GM19452 (cell line): ENCODE measurements around the gene PLEK.
"Not testable (repeated sequence)": the region's sequence is repeated elsewhere in the genome, so short reads cannot be mapped to it uniquely, and the experiment has no call there.

ENCODE experiments used
- ATAC-seq: cut with Tn5 transposase; IDR thresholded peaks from one replicate; pipeline ENCODE4 v1.9.1; 2021; ENCODE audit not compliant: unreplicated experiment

Gene PLEK

GRCh38 chr2:68384485-68385107 lies 19.5 kb downstream of the PLEK start:
- no peak for ATAC-seq

- ATAC-seq, result peak; percentile 65
Observed at GRCh38 chr2:68385220-68385906, 20.3 kb downstream of the PLEK start.

GRCh38 chr2:68385907-68386287 lies 20.8 kb downstream of the PLEK start:
- ATAC-seq, result no peak

GRCh38 chr2:68386365-68386764 lies 21.3 kb downstream of the PLEK start:
- ATAC-seq, result no peak

GRCh38 chr2:68387408-68388350 lies 22.6 kb downstream of the PLEK start:
- peak; percentile 28 for ATAC-seq

- no peak for ATAC-seq
Observed at GRCh38 chr2:68388358-68388757, 23.3 kb downstream of the PLEK start.

- ATAC-seq, result peak; percentile 29
Observed at GRCh38 chr2:68388772-68389171, 23.7 kb downstream of the PLEK start.

GRCh38 chr2:68390114-68390513 lies 25.0 kb downstream of the PLEK start:
- no peak for ATAC-seq

GRCh38 chr2:68390586-68390985 lies 25.5 kb downstream of the PLEK start:
- no peak for ATAC-seq

- no peak for ATAC-seq
Observed at GRCh38 chr2:68391099-68391498, 26.0 kb downstream of the PLEK start.

GRCh38 chr2:68391869-68392268 lies 26.8 kb downstream of the PLEK start:
- no peak for ATAC-seq

- ATAC-seq, result no peak
Observed at GRCh38 chr2:68396093-68396492, 31.0 kb downstream of the PLEK start.

- not testable (repeated sequence) for ATAC-seq
Observed at GRCh38 chr2:68397704-68398263, 32.7 kb downstream of the PLEK start.

- ATAC-seq, result no peak
Observed at GRCh38 chr2:68403199-68403644, 38.1 kb downstream of the PLEK start.

GRCh38 chr2:68404164-68404563 lies 39.1 kb downstream of the PLEK start:
- ATAC-seq, result no peak

GRCh38 chr2:68404893-68405799 lies 40.1 kb downstream of the PLEK start:
- ATAC-seq, result no peak

- peak; percentile 88 for ATAC-seq
Observed at GRCh38 chr2:68411397-68412126, 46.5 kb downstream of the PLEK start.

- ATAC-seq, result peak; percentile 42
Observed at GRCh38 chr2:68412127-68412819, 47.2 kb downstream of the PLEK start.

GRCh38 chr2:68413466-68413865 lies 48.4 kb downstream of the PLEK start:
- no peak for ATAC-seq
